T-helper 9 cell (primary cell): Measurements from ENCODE around the gene VAMP7.
A peak's percentile ranks its signal among the peaks of the same experiment; 100 is the strongest.
"Not testable (repeated sequence)": the region's sequence is repeated elsewhere in the genome, so short reads cannot be mapped to it uniquely, and the experiment has no call there.

Experiments
- DNase-seq: peaks from one replicate; pipeline ENCODE4 v3.0.0-alpha.2; 2020
- total RNA-seq, 2 donors: gene quantifications; one replicate each; lab custom pipeline; 2026; lab: John Stamatoyannopoulos, UW

The VAMP7 gene, protein sequence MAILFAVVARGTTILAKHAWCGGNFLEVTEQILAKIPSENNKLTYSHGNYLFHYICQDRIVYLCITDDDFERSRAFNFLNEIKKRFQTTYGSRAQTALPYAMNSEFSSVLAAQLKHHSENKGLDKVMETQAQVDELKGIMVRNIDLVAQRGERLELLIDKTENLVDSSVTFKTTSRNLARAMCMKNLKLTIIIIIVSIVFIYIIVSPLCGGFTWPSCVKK
- 29.2 to 48.8 reads per million in 2 donors for total RNA-seq

DNA sequence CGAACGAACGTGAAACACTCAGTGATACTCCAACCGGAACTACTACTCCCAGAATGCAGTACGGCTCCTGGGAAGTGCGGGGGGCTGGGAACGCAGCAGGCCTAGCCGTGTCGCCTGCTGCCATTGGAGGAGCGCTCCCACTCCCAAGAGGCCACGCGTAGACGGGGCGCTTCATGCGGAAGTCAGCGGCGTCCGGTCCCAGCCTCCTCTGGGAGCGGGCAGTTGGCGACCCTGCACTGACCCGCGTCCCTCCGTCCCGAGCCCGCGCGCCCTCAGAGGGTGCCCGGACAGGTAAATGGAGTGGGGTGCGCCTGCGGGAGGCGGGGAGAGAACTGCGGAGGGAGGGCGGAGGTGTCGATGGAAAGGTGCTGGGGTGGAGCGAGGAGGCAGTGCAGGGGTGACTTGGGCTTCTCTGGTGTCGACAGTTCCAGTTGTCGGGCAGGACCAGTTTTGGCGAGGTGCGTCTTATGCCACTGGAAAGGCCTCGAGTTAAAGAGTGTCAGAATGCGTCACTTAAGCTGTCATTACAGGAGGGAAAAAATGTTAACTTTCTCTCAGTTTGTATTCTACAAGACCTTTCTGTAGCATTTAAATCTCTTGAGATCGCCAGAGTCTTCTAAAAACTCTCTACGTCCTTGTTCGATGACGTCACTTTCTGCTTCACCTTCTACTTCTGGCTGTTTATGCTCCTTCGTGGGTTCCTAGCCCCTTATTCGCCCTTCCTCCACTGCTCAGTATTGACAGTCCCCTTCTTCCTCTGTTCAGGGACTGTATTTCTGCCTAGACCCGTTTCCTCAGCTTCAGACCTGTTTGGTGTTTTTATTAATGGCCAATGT lies at the start of gene VAMP7:
VAMP7 (plus strand) TSS at position 188 of the 836 bp plus-strand sequence. CDS start 8,122 bp downstream, outside the sequence.
- DNase-seq = peak; percentile 65

DNA sequence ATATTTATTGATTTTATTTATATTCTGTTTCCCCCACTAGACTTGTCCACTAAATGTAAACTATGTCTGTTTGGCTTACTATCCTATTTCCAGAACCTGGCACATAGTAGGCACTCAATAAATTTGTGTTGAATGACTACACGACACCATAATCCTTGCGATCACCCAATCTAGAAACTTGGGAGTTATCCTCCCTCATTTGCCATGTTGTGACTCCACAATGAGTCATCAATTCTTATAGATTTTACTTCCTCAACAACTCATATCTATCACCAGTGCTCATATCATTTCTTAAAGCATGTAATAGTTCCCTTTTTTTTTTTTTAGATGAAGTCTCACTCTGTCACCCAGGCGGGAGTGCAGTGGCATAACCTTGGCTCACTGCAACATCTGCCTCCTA lies 39.9 kb upstream of the VAMP7 start:
- DNase-seq = no peak

DNA sequence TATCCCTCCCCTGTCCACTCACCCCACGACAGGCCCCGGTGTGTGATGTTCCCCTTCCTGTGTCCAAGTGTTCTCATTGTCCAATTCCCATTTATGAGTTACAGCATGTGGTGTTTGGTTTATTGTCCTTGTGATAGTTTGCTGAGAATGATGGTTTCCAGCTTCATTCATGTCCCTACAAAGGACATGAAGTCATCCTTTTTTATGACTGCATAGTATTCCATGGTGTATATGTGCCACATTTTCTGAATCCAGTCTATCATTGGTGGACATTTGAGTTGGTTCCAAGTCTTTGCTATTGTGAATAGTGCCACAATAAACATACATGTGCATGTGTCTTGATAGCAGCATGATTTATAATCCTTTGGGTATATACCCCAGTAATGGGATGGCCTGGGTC lies 29.4 kb upstream of the VAMP7 start:
- DNase-seq = not testable (repeated sequence)

GRCh38 chrX:155857561-155857960 lies 23.6 kb upstream of the VAMP7 start:
- no peak for DNase-seq

GRCh38 chrX:155864655-155865054 lies 16.5 kb upstream of the VAMP7 start:
- DNase-seq = no peak

DNA sequence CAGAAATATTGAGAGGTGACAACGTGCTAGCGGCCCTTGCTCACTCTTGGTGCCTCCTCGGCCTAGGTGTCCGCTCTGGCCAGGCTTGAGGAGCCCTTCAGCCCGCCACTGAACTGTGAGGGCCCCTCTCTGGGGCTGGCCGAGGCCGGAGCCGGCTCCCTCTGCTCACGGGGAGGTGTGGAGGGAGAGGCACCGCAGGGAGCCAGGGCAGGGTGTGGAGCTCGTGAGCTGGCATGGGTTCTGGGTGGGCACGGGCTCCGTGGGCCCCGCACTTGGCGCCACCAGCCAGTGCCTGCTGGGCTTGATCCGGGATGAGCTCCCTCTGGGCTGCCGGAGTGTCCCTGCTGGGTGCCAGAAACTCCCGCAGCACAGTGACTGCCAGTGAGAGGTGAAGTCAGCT lies 16.0 kb upstream of the VAMP7 start:
- DNase-seq = no peak

GRCh38 chrX:155867821-155868220 lies 13.3 kb upstream of the VAMP7 start:
- DNase-seq = no peak

- DNase-seq = no peak
Observed at GRCh38 chrX:155870958-155871357, 10.2 kb upstream of the VAMP7 start.

DNA sequence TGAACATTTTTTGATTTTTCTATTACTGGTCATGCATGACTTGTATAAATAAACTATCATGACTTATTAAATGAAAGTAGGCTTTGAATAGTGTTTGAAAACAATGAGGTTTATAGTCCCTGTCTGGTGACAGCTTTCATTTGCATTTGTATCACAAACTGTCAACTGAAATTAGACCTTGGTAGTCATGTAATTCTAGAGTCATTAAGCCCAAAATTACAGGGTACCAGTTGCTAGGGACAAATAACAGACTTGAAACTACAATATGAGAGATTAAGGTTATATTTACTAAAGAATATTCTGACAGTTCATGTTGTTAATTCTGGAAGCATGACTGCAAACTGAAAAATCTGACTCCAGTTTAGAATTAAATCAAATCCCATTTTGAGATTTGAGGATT lies 9.2 kb upstream of the VAMP7 start:
- no peak for DNase-seq

DNA sequence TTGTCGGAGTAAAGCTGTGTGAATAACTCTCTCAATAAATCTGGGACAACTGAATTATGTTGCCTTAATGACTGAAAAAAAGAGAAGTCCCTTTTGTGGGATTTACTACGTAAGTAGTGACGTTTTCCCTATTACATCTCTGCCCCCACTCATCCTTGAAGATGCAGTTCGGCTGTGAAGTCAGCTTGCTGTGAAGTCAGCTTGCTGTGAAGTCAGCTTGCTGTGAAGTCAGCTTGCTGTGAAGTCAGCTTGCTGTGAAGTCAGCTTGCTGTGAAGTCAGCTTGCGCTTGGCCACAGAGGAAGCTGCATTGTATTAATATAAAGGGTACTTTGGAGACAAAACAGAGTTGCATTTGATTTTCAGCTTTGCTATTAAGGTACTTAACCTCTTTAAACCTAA lies 8.0 kb upstream of the VAMP7 start:
- no peak for DNase-seq

GRCh38 chrX:155874571-155875244 lies 6.4 kb upstream of the VAMP7 start:
- no peak for DNase-seq

DNA sequence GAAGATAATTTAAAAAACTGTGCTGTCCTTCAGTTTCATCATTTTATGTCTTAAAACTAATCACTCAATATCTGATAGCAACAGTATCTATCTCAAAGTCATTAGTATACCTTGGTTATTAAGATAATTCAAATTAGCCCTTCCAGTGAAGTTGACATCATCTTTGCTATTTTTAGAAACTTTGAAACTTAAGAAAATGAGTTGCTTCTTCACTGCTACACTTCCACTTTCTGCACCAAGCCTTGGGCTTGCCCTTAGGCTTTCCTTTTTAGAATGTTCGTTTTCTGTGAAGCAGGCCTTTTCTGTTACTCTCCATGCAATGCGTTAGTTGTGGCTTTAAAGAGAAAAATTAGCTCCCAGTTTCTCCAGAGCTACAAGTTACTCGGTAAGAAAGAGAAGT lies 4.4 kb upstream of the VAMP7 start:
- no peak for DNase-seq

DNA sequence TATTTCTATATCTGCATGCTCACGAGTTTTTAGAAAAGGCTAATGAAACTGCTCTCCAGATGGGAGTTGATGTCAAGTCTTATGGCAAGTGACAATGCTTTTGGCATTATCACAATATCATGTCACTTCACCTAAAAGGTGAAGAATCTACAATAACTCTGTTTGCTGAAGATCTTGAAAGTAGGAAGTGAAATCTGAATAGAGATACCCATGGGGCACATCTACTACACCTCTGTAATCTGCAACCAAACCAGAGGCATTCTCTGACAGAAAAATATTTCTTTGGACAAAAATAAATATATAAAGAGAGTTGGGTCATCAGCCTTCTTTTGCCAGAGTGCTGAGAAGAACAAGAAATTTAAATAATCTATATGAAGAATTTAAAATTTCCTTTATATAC lies 3.9 kb upstream of the VAMP7 start:
- no peak for DNase-seq

DNA sequence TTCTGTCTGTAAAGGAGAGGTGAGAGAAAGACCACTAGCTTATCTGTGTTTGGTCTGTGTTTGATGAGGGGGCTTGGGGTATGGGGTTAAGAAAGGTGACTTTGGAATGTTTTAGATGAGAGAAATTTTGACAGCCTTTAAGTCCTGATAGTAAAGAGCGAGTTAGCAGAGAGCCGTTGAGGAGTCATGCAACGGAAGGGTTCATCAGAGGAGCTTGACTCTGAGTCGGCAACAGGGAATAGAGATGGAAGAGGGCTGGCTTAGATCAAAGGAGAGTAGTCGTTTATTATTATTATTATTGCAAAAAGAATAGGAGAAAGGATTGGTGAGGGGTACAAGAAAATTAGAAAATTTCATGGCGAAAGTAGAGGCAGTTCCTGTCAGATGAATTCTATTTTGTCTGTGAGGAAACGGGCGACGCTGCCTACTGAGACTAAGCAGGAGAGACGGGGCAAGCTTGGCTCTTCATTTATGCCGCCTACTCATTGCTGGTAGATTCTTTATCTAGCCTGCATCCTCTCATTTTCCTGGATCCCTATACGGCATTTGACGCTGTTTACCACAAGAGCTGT lies 473 bp upstream of the VAMP7 start:
- DNase-seq = no peak

GRCh38 chrX:155886409-155886808 lies 5.3 kb downstream of the VAMP7 start:
- no peak for DNase-seq

DNA sequence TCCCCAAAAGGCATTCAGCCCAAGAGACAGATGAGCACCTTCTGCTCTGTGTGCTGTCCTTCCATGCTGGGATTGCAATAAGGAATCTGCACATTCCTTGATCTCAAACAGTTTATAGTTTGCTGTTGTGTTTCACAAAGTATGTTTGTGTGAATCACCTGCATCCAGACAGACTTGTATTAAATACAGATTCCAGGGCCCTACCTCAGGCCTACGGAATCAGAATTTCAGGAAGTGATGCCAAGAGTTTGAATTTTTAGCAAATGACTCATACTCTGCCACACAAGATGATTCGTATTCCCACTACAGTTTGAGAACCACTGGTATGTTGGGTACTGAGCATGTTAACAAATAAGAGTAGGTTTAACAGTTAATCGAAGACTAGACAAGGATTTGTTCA lies 7.0 kb downstream of the VAMP7 start:
- no peak for DNase-seq

GRCh38 chrX:155889328-155889727 lies 8.2 kb downstream of the VAMP7 start:
- no peak for DNase-seq

- no peak for DNase-seq
Observed at GRCh38 chrX:155891446-155892210, 10.5 kb downstream of the VAMP7 start.

DNA sequence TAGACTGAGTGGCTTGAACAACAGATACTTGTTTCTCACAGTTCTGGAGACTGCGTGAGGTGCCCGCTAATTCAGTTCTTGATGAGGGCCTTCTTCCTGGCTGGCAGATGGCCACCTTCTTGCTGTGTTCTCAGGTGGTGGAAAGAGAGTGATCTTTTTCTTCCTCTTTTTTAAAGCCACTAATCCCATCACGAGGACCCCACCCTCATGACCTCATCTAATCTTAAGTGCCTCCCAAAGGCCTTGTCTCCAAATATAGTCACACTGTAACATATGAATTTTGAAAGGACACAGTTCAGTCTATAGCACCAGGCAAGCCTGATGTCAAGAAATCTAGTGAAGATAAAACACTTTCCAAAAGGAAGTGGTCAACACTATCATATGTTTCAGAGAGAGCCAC lies 12.4 kb downstream of the VAMP7 start:
- no peak for DNase-seq

DNA sequence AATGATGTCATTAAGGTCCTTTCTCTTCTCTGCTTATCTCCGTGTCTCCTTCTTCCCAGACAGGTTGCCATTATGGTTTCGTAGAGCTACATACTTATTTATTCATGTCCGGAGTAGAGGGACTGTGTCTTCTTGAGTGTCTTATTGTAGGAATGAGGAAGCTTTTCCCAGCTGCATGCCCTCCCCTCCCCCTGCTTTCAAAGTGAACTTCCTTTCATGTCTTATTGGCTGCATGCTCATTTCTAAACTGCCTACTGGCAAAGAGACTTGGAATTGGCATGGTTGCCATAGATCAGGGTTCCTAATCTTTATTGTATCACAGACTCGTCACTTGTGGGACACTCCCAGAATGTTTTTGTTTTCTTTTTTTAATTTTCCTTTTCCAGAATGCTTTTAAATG lies 15.4 kb downstream of the VAMP7 start:
- no peak for DNase-seq

- DNase-seq = no peak
Observed at GRCh38 chrX:155899366-155899765, 18.2 kb downstream of the VAMP7 start.

DNA sequence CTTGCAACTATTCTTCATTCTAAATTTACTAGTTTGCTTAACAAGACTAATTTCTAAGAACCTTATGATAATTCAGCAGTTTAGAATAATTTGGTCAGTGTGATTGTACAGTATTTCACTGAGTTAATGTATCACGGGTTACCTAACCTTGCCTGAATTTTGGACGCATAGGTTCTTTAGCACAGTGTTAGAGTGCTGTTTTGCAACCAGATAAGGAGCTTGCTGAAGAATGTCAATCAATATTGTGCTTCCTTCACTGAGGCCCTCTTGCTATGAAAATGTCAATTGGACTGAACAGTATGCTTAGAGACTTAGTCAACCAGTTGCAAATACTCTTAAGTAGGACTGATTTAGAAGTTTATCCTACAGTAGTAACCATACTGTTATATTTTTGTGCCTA lies 19.6 kb downstream of the VAMP7 start:
- no peak for DNase-seq

GRCh38 chrX:155907661-155908060 lies 26.5 kb downstream of the VAMP7 start:
- DNase-seq = not testable (repeated sequence)
